A549 (cell line): ENCODE results near the gene FGFR2. TPM values are rescaled to one million over a fixed set of nuclear protein-coding genes. Genes with fewer than 3 reads are reported as not detected.

ENCODE experiments used
- ATAC-seq, 2 experiments: fragments of 200-7000 bp in 1 of 2; fragments of >200 bp in 1 of 2; cut with Nextera tagmentation in 1 of 2; cut with Tn5 transposase in 1 of 2; 3 replicates each; pipeline versions ENCODE4 v1.8.0 to v1.9.1; 2018 to 2020; ENCODE audit warnings: mild to moderate bottlenecking in 1 of 2, moderate library complexity in 1 of 2
- CTCF ChIA-PET: fragments of 300-600 bp; sonication (Branson Sonifier 250); formaldehyde crosslinking; extraction: SDS; loops from one replicate; lab custom pipeline; 2021; ENCODE audit warnings: antibody characterized with exemption, inconsistent platforms; lab: Yijun Ruan, JAX
- POLR2A ChIA-PET: fragments of 350-600 bp; formaldehyde crosslinking; extraction: SDS; loops from one replicate; lab custom pipeline; 2021; ENCODE audit warnings: antibody characterized with exemption, inconsistent platforms; lab: Yijun Ruan, JAX
- DNase-seq, 2 experiments: peaks; one replicate each; pipeline versions ENCODE4 v3.0.0 to v3.0.0-alpha.2; 2011 to 2016; ENCODE audit warnings: low read depth in 1 of 2, low spot score in 1 of 2
- FAIRE-seq: peaks from 2 replicates; lab custom pipeline; 2011; peaks lifted over from hg19 to GRCh38; lab: Jason Lieb, UNC
- H3K27ac ChIP-seq, 2 experiments: fragments of >200 bp; sonication (Bioruptor Twin); formaldehyde crosslinking; 3 replicates each; pipeline ENCODE4 v1.5.1; 2016 to 2017
- H3K4me1 ChIP-seq: fragments of >200 bp; sonication (Bioruptor Twin); formaldehyde crosslinking; 3 replicates; pipeline ENCODE4 v1.6.1; 2016
- H3K4me2 ChIP-seq: fragments of >200 bp; sonication (Bioruptor Twin); formaldehyde crosslinking; 3 replicates; pipeline ENCODE4 v1.6.1; 2016
- H3K4me3 ChIP-seq: fragments of >200 bp; sonication (Bioruptor Twin); formaldehyde crosslinking; 3 replicates; pipeline ENCODE4 v1.5.1; 2016
- H3K9me3 ChIP-seq: fragments of >200 bp; sonication (Bioruptor Twin); formaldehyde crosslinking; 3 replicates; pipeline ENCODE4 v1.6.1; 2016
- BHLHE40 ChIP-seq: IDR thresholded peaks from 2 replicates; pipeline ENCODE4 v1.6.1; 2012; ENCODE audit warnings: low read depth, low read length, inconsistent platforms
- CBX8 ChIP-seq: fragments of 200-600 bp; sonication (generic); IDR thresholded peaks from 2 replicates; pipeline ENCODE4 v1.6.1; 2016
- EHF ChIP-seq: fragments of 250-450 bp; sonication (Bioruptor Pico); IDR thresholded peaks from 2 replicates; pipeline ENCODE4 v1.5.0; 2020; ENCODE audit warnings: mild to moderate bottlenecking
- FOSB ChIP-seq: fragments of 250-450 bp; sonication (Bioruptor Pico); IDR thresholded peaks from 2 replicates; pipeline ENCODE4 v1.5.0; 2020; ENCODE audit warnings: mild to moderate bottlenecking, moderate library complexity
- FOXS1 ChIP-seq: fragments of 250-450 bp; sonication (Bioruptor Pico); IDR thresholded peaks from 2 replicates; pipeline ENCODE4 v1.5.0; 2020; ENCODE audit warnings: mild to moderate bottlenecking, moderate library complexity
- HOXB13 ChIP-seq: fragments of 250-450 bp; sonication (Bioruptor Pico); IDR thresholded peaks from 2 replicates; pipeline ENCODE4 v1.5.0; 2020; ENCODE audit warnings: low read depth, mild to moderate bottlenecking, moderate library complexity
- HOXB5 ChIP-seq: fragments of 250-450 bp; sonication (Bioruptor Pico); IDR thresholded peaks from 2 replicates; pipeline ENCODE4 v1.5.0; 2020; ENCODE audit warnings: mild to moderate bottlenecking, moderate library complexity
- JUN ChIP-seq, 2 experiments: fragments of >200 bp; sonication (Bioruptor Twin); formaldehyde crosslinking; IDR thresholded peaks; 2 replicates in 1 of 2; 3 replicates in 1 of 2; pipeline ENCODE4 v1.6.1; 2016 to 2017
- MAZ ChIP-seq: fragments of 150-350 bp; IDR thresholded peaks from 2 replicates; pipeline ENCODE4 v1.6.1; 2014; ENCODE audit warnings: antibody characterized with exemption, low read depth, low read length, borderline replicate concordance
- MYC ChIP-seq: IDR thresholded peaks from 2 replicates; pipeline ENCODE4 v1.6.1; 2012; ENCODE audit warnings: mild to moderate bottlenecking, inconsistent platforms, low read length, improper control_type of control experiment, borderline replicate concordance
- POLR2A ChIP-seq: IDR thresholded peaks from 2 replicates; pipeline ENCODE4 v1.6.1; 2012; ENCODE audit warnings: mild to moderate bottlenecking, low read length
- RARB ChIP-seq: fragments of 250-450 bp; sonication (Bioruptor Pico); IDR thresholded peaks from 2 replicates; pipeline ENCODE4 v1.8.0; 2021; ENCODE audit warnings: mild to moderate bottlenecking, moderate library complexity
- RCOR1 ChIP-seq: fragments of 150-350 bp; IDR thresholded peaks from 2 replicates; pipeline ENCODE4 v1.6.1; 2014; ENCODE audit warnings: antibody characterized with exemption, low read length, low read depth
- RNF2 ChIP-seq: fragments of 200-600 bp; sonication (generic); IDR thresholded peaks from 2 replicates; pipeline ENCODE4 v1.6.1; 2016; ENCODE audit warnings: low read depth, mild to moderate bottlenecking, antibody characterized with exemption, moderate library complexity, borderline replicate concordance
- TFCP2L1 ChIP-seq: fragments of 250-450 bp; sonication (Bioruptor Pico); IDR thresholded peaks from 2 replicates; pipeline ENCODE4 v1.5.0; 2021; ENCODE audit warnings: mild to moderate bottlenecking
- ZC3H11A ChIP-seq: fragments of 450-650 bp; IDR thresholded peaks from 2 replicates; pipeline ENCODE4 v1.6.1; 2014; ENCODE audit warnings: antibody characterized with exemption, mild to moderate bottlenecking
- ZFP36 ChIP-seq: fragments of 450-650 bp; IDR thresholded peaks from 2 replicates; pipeline ENCODE4 v1.6.1; 2014; ENCODE audit warnings: borderline replicate concordance; ENCODE audit not compliant: partially characterized antibody
- ZNF302 ChIP-seq: fragments of 250-450 bp; sonication (Bioruptor Pico); IDR thresholded peaks from 2 replicates; pipeline ENCODE4 v1.9.0; 2021; ENCODE audit warnings: inconsistent platforms, mild to moderate bottlenecking, moderate library complexity
- WGBS: methylation state at CpG from one replicate; pipeline ENCODE4 v1.1.6; 2017; ENCODE audit errors: missing lambda C conversion rate; 5-methylcytosine and 5-hydroxymethylcytosine counted together
- polyA plus RNA-seq, 4 experiments: library from polyadenylated mRNA; depleted of rRNA in 3 of 4; stranded (reverse); fragments of >200 nt; fragmentation: RNase III in 1 of 4; extraction: RNeasy Plus Mini Kit Qiagen cat#74134 plus additional on column Dnase treatment in 1 of 4; gene quantifications; 2 replicates in 3 of 4; 3 replicates in 1 of 4; pipeline ENCODE4 v1.2.3, GENCODE V29; 2011 to 2017
- TF ChIP-seq, protein P1 (sequence below): fragments of 250-450 bp; sonication (Bioruptor Pico); IDR thresholded peaks from 2 replicates; pipeline ENCODE4 v1.5.0; 2021; ENCODE audit warnings: mild to moderate bottlenecking, moderate library complexity, borderline replicate concordance
- TF ChIP-seq, protein P2 (sequence below): fragments of 150-350 bp; IDR thresholded peaks from 2 replicates; pipeline ENCODE4 v1.6.1; 2014; ENCODE audit warnings: low read depth, mild to moderate bottlenecking, low read length
- TF ChIP-seq, protein P3 (sequence below): fragments of >200 bp; sonication (Bioruptor Twin); formaldehyde crosslinking; IDR thresholded peaks from 2 replicates; pipeline ENCODE4 v1.6.1; 2016
- TF ChIP-seq, protein P4 (sequence below): fragments of 450-650 bp; IDR thresholded peaks from 2 replicates; pipeline ENCODE4 v1.6.1; 2014; ENCODE audit warnings: antibody characterized with exemption

The FGFR2 gene
- polyA plus RNA-seq, 2 of the 4 experiments (the other 2 are of a cell fraction), result 0.16 to 0.22 TPM

DNA sequence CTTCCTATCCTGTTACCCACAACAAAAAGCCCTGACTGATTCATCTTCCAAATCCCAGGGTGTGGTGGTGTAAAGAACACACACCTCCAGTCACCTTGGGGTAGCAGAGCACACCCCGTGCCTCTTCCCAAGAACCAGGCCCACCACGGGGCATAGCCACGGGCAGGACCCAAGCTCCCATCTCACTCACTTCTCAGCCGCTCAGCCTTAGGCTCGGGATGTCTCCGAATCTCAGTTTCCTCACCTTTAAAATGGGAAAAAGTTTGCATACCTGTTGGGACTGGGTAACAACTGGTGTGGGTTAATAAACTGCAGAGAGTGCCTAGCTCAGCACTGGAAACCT, 139.0 kb downstream of the FGFR2 start:
- no peak for ATAC-seq
- no peak overlapping the region for H3K4me3 ChIP-seq
- H3K9me3 ChIP-seq, result no peaks in the 10 kb centered on the region
- H3K4me2 ChIP-seq, result no peak overlapping the region
- H3K27ac ChIP-seq, result no peak overlapping the region
- no peak for DNase-seq
- TF ChIP-seq, protein P1, sequence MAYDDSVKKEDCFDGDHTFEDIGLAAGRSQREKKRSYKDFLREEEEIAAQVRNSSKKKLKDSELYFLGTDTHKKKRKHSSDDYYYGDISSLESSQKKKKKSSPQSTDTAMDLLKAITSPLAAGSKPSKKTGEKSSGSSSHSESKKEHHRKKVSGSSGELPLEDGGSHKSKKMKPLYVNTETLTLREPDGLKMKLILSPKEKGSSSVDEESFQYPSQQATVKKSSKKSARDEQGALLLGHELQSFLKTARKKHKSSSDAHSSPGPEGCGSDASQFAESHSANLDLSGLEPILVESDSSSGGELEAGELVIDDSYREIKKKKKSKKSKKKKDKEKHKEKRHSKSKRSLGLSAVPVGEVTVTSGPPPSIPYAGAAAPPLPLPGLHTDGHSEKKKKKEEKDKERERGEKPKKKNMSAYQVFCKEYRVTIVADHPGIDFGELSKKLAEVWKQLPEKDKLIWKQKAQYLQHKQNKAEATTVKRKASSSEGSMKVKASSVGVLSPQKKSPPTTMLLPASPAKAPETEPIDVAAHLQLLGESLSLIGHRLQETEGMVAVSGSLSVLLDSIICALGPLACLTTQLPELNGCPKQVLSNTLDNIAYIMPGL (CRISPR knock-in tag), result no peak
- TF ChIP-seq MAZ (no peak), RARB (CRISPR knock-in tag) (no peak), BHLHE40 (no peak), FOSB (no peak), CBX8 (no peak), RCOR1 (no peak), EHF (CRISPR knock-in tag) (no peak), ZNF302 (CRISPR knock-in tag) (no peak), ZFP36 (no peak), POLR2A (no peak), HOXB13 (CRISPR knock-in tag) (no peak)
- TF ChIP-seq, protein P2, sequence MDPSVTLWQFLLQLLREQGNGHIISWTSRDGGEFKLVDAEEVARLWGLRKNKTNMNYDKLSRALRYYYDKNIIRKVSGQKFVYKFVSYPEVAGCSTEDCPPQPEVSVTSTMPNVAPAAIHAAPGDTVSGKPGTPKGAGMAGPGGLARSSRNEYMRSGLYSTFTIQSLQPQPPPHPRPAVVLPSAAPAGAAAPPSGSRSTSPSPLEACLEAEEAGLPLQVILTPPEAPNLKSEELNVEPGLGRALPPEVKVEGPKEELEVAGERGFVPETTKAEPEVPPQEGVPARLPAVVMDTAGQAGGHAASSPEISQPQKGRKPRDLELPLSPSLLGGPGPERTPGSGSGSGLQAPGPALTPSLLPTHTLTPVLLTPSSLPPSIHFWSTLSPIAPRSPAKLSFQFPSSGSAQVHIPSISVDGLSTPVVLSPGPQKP, result no peak
- ChIA-PET CTCF (interaction anchor here (1.2 kb wide), 1 partner anchor 19 kb away, joined by 3 read pairs; no protein-coding TSS in a partner anchor), POLR2A (no interaction called here)
- 11% methylated on average over 6 of the region's 6 CpGs for WGBS
- no peaks in the 10 kb centered on the region for H3K4me1 ChIP-seq
- no peak for FAIRE-seq

DNA sequence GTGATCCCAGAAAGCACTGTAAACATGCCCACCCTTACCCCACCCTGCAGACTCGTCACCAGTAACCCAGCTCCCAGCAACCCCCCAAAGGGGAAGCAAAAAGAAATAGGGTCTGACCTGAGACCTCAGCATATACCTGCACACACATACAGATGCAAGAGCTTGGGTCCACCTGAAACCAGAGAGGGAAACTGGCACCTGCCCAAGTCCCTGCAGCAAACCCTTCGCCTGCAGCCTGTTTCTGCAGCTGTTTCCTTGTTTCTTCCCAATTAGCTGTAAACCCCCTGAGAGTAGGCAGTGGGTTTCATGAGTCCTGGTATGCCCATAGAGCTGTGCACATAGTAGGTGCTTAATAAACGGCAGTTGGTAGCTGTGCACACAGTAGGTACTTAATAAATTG, 140.5 kb downstream of the FGFR2 start:
- ChIA-PET CTCF (no interaction called here), POLR2A (no interaction called here)
- TF ChIP-seq POLR2A (no peak), FOXS1 (CRISPR knock-in tag) (no peak), EHF (CRISPR knock-in tag) (no peak)
- H3K4me1 ChIP-seq, result no peaks in the 10 kb centered on the region
- H3K27ac ChIP-seq, result no peak overlapping the region
- no peak overlapping the region for H3K4me3 ChIP-seq
- ATAC-seq, result no peak
- 5% methylated on average over 3 of the region's 3 CpGs for WGBS
- no peak overlapping the region for H3K4me2 ChIP-seq
- H3K9me3 ChIP-seq, result no peaks in the 10 kb centered on the region
- no peak for FAIRE-seq
- no peak for DNase-seq

DNA sequence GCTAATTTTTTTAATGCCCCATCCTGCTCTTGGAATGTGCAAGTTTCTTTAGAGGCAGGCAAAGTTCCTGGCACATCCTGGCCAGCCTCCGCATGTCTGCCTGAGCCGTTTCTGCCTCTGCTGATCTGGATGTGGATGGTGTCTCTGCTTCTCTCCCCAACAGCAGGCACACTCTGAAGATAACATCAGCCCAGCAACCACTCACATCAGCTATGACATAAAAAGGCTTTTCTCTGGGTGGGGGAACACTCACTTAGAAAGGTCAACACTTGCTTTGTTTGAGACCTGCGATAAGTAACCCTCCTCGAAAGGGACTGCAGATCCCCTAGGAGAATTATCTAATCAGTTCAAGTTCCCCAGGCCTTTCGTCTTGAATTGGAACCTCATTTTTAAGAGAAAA, 142.9 kb downstream of the FGFR2 start:
- Histone ChIP-seq H3K4me2 (no peak overlapping the region), H3K9me3 (no peaks in the 10 kb centered on the region), H3K4me1 (no peaks in the 10 kb centered on the region), H3K4me3 (no peak overlapping the region), H3K27ac (no peak overlapping the region)
- no peak for ATAC-seq
- CTCF ChIA-PET, result no interaction called here
- POLR2A ChIA-PET, result no interaction called here
- WGBS, result 49% methylated on average over 5 of the region's 5 CpGs
- DNase-seq, result no peak
- FAIRE-seq, result no peak
- TF ChIP-seq, protein P3, sequence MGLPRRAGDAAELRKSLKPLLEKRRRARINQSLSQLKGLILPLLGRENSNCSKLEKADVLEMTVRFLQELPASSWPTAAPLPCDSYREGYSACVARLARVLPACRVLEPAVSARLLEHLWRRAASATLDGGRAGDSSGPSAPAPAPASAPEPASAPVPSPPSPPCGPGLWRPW, result no peak
- TF ChIP-seq MYC (no peak), RNF2 (no peak), ZC3H11A (no peak), TFCP2L1 (CRISPR knock-in tag) (no peak)

DNA sequence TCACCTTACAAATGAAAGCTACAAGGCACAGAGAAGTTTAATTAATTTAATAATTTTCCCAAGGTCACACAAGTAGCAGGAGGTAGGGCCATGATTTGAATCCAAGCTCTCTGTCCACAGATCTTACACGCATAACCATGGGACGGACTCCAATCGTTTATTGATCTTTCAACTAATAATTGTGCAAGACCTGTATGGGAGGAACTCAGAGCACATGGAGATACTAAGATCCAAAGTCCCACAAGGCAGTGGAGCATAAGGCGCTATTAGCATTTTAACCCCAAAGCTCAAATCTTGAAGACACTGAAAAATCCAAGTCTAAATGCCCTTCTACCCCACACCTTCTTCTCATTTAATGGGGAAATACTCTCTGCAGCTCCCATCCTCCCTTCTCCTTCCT, 143.5 kb downstream of the FGFR2 start:
- H3K4me3 ChIP-seq, result no peak overlapping the region
- ATAC-seq (no peak), DNase-seq (no peak), FAIRE-seq (no peak)
- H3K4me1 ChIP-seq, result no peaks in the 10 kb centered on the region
- 57% methylated on average over 4 of the region's 4 CpGs for WGBS
- ChIA-PET POLR2A (no interaction called here), CTCF (interaction anchor here (1.2 kb wide), 1 partner anchor 10 kb away, joined by 5 read pairs; no protein-coding TSS in a partner anchor)
- no peak for TF ChIP-seq JUN (IDR thresholded peaks at IDR 0.05)
- TF ChIP-seq HOXB5 (CRISPR knock-in tag), result no peak
- TF ChIP-seq, protein P4, sequence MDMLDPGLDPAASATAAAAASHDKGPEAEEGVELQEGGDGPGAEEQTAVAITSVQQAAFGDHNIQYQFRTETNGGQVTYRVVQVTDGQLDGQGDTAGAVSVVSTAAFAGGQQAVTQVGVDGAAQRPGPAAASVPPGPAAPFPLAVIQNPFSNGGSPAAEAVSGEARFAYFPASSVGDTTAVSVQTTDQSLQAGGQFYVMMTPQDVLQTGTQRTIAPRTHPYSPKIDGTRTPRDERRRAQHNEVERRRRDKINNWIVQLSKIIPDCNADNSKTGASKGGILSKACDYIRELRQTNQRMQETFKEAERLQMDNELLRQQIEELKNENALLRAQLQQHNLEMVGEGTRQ, result no peak
- H3K9me3 ChIP-seq, result no peaks in the 10 kb centered on the region
- H3K27ac ChIP-seq, result no peak overlapping the region
- no peak overlapping the region for H3K4me2 ChIP-seq
